SK-N-SH (cell line): ENCODE data around the gene TM9SF4. TPM values are rescaled to one million over a fixed set of nuclear protein-coding genes. Genes with fewer than 3 reads are reported as not detected.
"Not testable (repeated sequence)": the region's sequence is repeated elsewhere in the genome, so short reads cannot be mapped to it uniquely, and the experiment has no call there.

Source experiments
- CTCF ChIA-PET: fragments of 300-600, 350-600 bp; formaldehyde crosslinking; extraction: SDS; loops from one replicate; lab custom pipeline; 2021; lab: Yijun Ruan, JAX
- POLR2A ChIA-PET: fragments of 350-600 bp; sonication (Branson Sonifier 250); formaldehyde crosslinking; extraction: SDS; loops from one replicate; lab custom pipeline; 2020; ENCODE audit warnings: antibody characterized with exemption, inconsistent platforms; lab: Yijun Ruan, JAX
- DNase-seq: peaks from one replicate; pipeline ENCODE4 v3.0.0; 2012
- H2AFZ ChIP-seq: fragments of 200-600 bp; sonication (generic); 2 replicates; pipeline ENCODE4 v1.8.1; 2016; ENCODE audit warnings: antibody characterized with exemption, mild to moderate bottlenecking, low read depth
- H3F3A ChIP-seq: fragments of 200-600 bp; sonication (generic); replicated peaks from 2 replicates; pipeline ENCODE3; 2016; ENCODE audit warnings: antibody characterized with exemption, mild to moderate bottlenecking; ENCODE audit not compliant: insufficient read depth
- H3K27ac ChIP-seq, 2 experiments: fragments of 200-500 bp in 1 of 2; fragments of 200-600 bp in 1 of 2; sonication (Bioruptor generic) in 1 of 2; sonication (generic), shearing (Covaris generic) in 1 of 2; 2 replicates each; pipeline versions ENCODE4 v1.5.1 to v1.6.1; 2014 to 2016; ENCODE audit warnings: low read depth in 2 of 2, inconsistent platforms in 1 of 2, low read length in 1 of 2, mild to moderate bottlenecking in 1 of 2, mixed read lengths in 1 of 2
- H3K27me3 ChIP-seq: fragments of 200-600 bp; sonication (generic), shearing (Covaris generic); 2 replicates; pipeline ENCODE4 v1.6.1; 2016; ENCODE audit warnings: mixed run types; ENCODE audit not compliant: insufficient read depth
- H3K36me3 ChIP-seq, 2 experiments: fragments of 200-500 bp in 1 of 2; fragments of 200-600 bp in 1 of 2; sonication (Bioruptor generic) in 1 of 2; sonication (generic) in 1 of 2; replicated peaks in 1 of 2; 2 replicates each; pipeline versions ENCODE3 to v1.5.1; 2014 to 2016; ENCODE audit warnings: low read length in 1 of 2, mild to moderate bottlenecking in 1 of 2; ENCODE audit not compliant: insufficient read depth in 2 of 2, control insufficient read depth in 1 of 2
- H3K4me1 ChIP-seq, 2 experiments: fragments of 200-500 bp in 1 of 2; fragments of 200-600 bp in 1 of 2; sonication (Bioruptor generic) in 1 of 2; sonication (generic), shearing (Covaris generic) in 1 of 2; 2 replicates each; pipeline versions ENCODE4 v1.5.1 to v1.6.1; 2014 to 2016; ENCODE audit warnings: low read depth in 1 of 2, low read length in 1 of 2, mixed run types in 1 of 2; ENCODE audit not compliant: insufficient read depth in 2 of 2, control insufficient read depth in 1 of 2
- H3K4me2 ChIP-seq: fragments of 200-600 bp; sonication (generic), shearing (Covaris generic); 2 replicates; pipeline ENCODE4 v1.6.1; 2017; ENCODE audit warnings: mixed run types
- H3K4me3 ChIP-seq, 2 experiments: fragments of 200-500 bp in 1 of 2; fragments of 200-600 bp in 1 of 2; sonication (Bioruptor generic) in 1 of 2; sonication (generic), shearing (Covaris generic) in 1 of 2; 2 replicates each; pipeline versions ENCODE4 v1.5.1 to v1.8.1; 2014 to 2016; ENCODE audit warnings: low read depth in 2 of 2, inconsistent platforms in 1 of 2, low read length in 1 of 2, mild to moderate bottlenecking in 1 of 2, mixed read lengths in 1 of 2, moderate library complexity in 1 of 2
- H3K79me2 ChIP-seq: fragments of 200-600 bp; sonication (generic); 2 replicates; pipeline ENCODE4 v1.8.1; 2017; ENCODE audit warnings: mild to moderate bottlenecking; ENCODE audit not compliant: insufficient read depth
- H3K9ac ChIP-seq: fragments of 200-600 bp; sonication (generic); 2 replicates; pipeline ENCODE4 v1.6.1; 2017; ENCODE audit warnings: mixed run types
- H3K9me2 ChIP-seq: fragments of 200-600 bp; sonication (generic); 2 replicates; pipeline ENCODE4 v1.6.1; 2017; ENCODE audit warnings: mixed run types
- H3K9me3 ChIP-seq: fragments of 200-600 bp; sonication (generic); 2 replicates; pipeline ENCODE4 v1.6.1; 2017; ENCODE audit warnings: mixed run types, mild to moderate bottlenecking, moderate library complexity
- H4K20me1 ChIP-seq: fragments of 200-600 bp; sonication (generic); 2 replicates; pipeline ENCODE4 v1.6.1; 2017; ENCODE audit warnings: mild to moderate bottlenecking, mixed run types; ENCODE audit not compliant: insufficient read depth
- ELF1 ChIP-seq: IDR thresholded peaks from 2 replicates; pipeline ENCODE4 v1.4.0; 2012
- EZH2phosphoT487 ChIP-seq: fragments of 200-600 bp; sonication (generic); IDR thresholded peaks from 2 replicates; pipeline ENCODE4 v1.6.1; 2017; ENCODE audit warnings: low read depth, mixed run types, mild to moderate bottlenecking, antibody characterized with exemption, moderate library complexity, borderline replicate concordance
- FOSL2 ChIP-seq: IDR thresholded peaks from 2 replicates; pipeline ENCODE4 v1.4.0; 2012; ENCODE audit warnings: low read depth, mild to moderate bottlenecking, moderate library complexity, borderline replicate concordance
- GATA2 ChIP-seq: sonication (generic); formaldehyde crosslinking; IDR thresholded peaks from 2 replicates; pipeline ENCODE4 v1.5.0; 2020; ENCODE audit warnings: mild to moderate bottlenecking, missing genetic modification reagents
- JUND ChIP-seq: IDR thresholded peaks from 2 replicates; pipeline ENCODE4 v1.4.0; 2012
- MEF2A ChIP-seq: IDR thresholded peaks from 2 replicates; pipeline ENCODE4 v1.4.0; 2012; ENCODE audit warnings: low read depth, borderline replicate concordance
- RCOR1 ChIP-seq: fragments of 150-350 bp; IDR thresholded peaks from 2 replicates; pipeline ENCODE4 v1.6.1; 2017; ENCODE audit warnings: antibody characterized with exemption, low read length
- RXRA ChIP-seq: IDR thresholded peaks from 2 replicates; pipeline ENCODE4 v1.4.0; 2012; ENCODE audit warnings: low read depth, mild to moderate bottlenecking, borderline replicate concordance
- SMC3 ChIP-seq: IDR thresholded peaks from 2 replicates; pipeline ENCODE4 v1.6.1; 2012; ENCODE audit warnings: low read depth, low read length, improper control_type of control experiment
- YY1 ChIP-seq: IDR thresholded peaks from 2 replicates; pipeline ENCODE4 v1.4.0; 2012; ENCODE audit warnings: low read depth, mild to moderate bottlenecking
- WGBS: methylation state at CpG from one replicate; pipeline ENCODE4 v1.1.6; 2017; ENCODE audit warnings: low lambda C conversion rate; 5-methylcytosine and 5-hydroxymethylcytosine counted together
- polyA plus RNA-seq, 3 experiments: library from polyadenylated mRNA; depleted of rRNA; stranded (reverse); fragments of >200 nt; gene quantifications; 2 replicates each; pipeline ENCODE4 v1.2.3, GENCODE V29; 2012
- TF ChIP-seq, protein P1 (sequence below): fragments of 150-350 bp; IDR thresholded peaks from 2 replicates; pipeline ENCODE4 v1.6.1; 2016; ENCODE audit warnings: mild to moderate bottlenecking, low read depth, low read length
- TF ChIP-seq, protein P2 (sequence below): IDR thresholded peaks from 2 replicates; pipeline ENCODE4; 2012
- TF ChIP-seq, protein P3 (sequence below): fragments of 150-350 bp; IDR thresholded peaks from 2 replicates; pipeline ENCODE4 v1.6.1; 2017; ENCODE audit warnings: antibody characterized with exemption, low read length, low read depth, borderline replicate concordance
- TF ChIP-seq, protein P4 (sequence below): IDR thresholded peaks from 2 replicates; pipeline ENCODE4 v1.6.1; 2012; ENCODE audit warnings: mild to moderate bottlenecking, low read depth, low read length, moderate library complexity

The TM9SF4 gene
- polyA plus RNA-seq, 1 of the 3 experiments (the other 2 are of a cell fraction), result 61.0 TPM

DNA sequence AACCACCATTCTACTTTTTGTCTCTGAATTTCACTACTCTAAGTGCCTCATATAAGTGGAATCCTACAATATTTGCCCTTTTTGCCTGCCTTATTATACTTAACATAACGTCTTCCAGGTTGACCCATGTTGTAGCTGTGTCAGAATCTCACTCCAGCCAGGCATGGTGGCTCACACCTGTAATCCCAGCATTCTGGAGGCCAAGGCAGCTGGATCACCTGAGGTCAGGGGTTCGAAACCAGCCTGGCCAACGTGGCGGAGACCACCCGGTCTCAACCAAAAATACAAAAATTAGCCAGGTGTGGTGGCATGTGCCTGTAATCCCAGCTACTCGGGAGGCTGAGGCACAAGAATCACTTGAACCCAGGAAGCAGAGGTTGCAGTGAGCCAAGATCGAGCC is 68.2 kb downstream of the TM9SF4 start:
- 78% methylated on average over 7 of the region's 7 CpGs for WGBS

DNA sequence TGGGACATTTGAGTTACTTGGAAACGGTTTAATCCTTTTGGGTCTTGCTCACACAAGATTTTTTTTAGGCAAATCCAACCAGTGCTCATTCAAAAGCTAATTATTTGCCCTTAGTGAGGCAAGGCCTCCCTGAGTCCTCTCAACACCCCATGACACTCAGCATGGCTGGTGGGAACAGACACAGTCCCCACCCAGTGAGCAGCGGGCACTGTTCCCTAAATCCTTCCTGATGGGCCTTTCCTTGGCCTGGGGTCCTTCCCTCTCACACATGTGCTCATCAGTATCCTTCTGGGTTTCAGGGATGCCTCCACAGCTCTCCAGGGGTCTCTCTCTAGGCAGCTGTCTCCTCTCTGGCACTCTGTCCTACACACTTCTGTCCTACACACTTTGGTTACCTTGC is 70.0 kb downstream of the TM9SF4 start:
- H3K36me3 ChIP-seq, result no peaks in the 10 kb centered on the region
- no peak overlapping the region for H3K9ac ChIP-seq
- H4K20me1 ChIP-seq, result no peaks in the 10 kb centered on the region
- H3K27ac ChIP-seq, result no peak overlapping the region
- H3K79me2 ChIP-seq, result no peaks in the 10 kb centered on the region
- ChIA-PET POLR2A (no interaction called here), CTCF (no interaction called here)
- no peak overlapping the region for H3K4me3 ChIP-seq
- H3K27me3 ChIP-seq, result no peaks in the 10 kb centered on the region
- no peak overlapping the region for H3K4me2 ChIP-seq
- no peaks in the 10 kb centered on the region for H3F3A ChIP-seq
- H3K9me2 ChIP-seq, result no peaks in the 10 kb centered on the region
- no peaks in the 10 kb centered on the region for H3K9me3 ChIP-seq
- no peak for DNase-seq
- no peak overlapping the region for H2AFZ ChIP-seq
- 48% methylated on average over 2 of the region's 2 CpGs for WGBS
- H3K4me1 ChIP-seq, result no peaks in the 10 kb centered on the region
- TF ChIP-seq SMC3 (no peak), MEF2A (no peak), GATA2 (CRISPR knock-in tag) (no peak)

More for the DNA sequence above, 68.2 kb downstream of the TM9SF4 start:
- H3K9me2 ChIP-seq, H3K27me3 ChIP-seq, H3K36me3 ChIP-seq, H3K4me2 ChIP-seq, H3K9me3 ChIP-seq, H3K4me3 ChIP-seq, H3K4me1 ChIP-seq, H4K20me1 ChIP-seq, H3K27ac ChIP-seq, H3K9ac ChIP-seq, H3F3A ChIP-seq, H3K79me2 ChIP-seq, POLR2A ChIA-PET, DNase-seq, CTCF ChIA-PET, H2AFZ ChIP-seq: not testable (repeated sequence)

DNA sequence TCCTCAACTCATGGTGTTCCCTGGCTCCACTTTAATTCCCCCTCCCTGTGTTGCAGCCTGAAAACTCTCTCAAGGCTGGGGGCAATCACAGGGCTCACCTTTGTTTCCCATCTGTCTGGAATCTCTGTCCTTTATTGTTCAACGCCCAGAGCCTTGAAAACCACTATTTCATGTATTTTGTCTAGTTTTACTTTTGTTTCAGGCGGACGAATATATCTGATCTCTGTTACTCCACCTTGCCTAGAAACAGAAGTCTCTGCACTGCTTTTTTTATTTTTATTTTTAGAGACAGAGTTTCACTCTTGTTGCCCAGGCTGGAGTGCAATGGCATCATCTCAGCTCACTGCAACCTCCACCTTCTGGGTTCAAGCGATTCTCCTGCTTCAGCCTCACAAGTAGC is 70.4 kb downstream of the TM9SF4 start:
- Histone ChIP-seq H3K9me3 (no peaks in the 10 kb centered on the region), H3K4me2 (no peak overlapping the region), H3F3A (no peaks in the 10 kb centered on the region), H3K4me1 (no peaks in the 10 kb centered on the region), H3K9ac (no peak overlapping the region), H3K9me2 (no peaks in the 10 kb centered on the region), H3K36me3 (no peaks in the 10 kb centered on the region), H4K20me1 (no peaks in the 10 kb centered on the region), H3K79me2 (no peaks in the 10 kb centered on the region), H3K4me3 (no peak overlapping the region), H3K27ac (no peak overlapping the region), H3K27me3 (no peaks in the 10 kb centered on the region), H2AFZ (no peak overlapping the region)
- ChIA-PET CTCF (no interaction called here), POLR2A (no interaction called here)
- DNase-seq, result no peak
- TF ChIP-seq, protein P1, sequence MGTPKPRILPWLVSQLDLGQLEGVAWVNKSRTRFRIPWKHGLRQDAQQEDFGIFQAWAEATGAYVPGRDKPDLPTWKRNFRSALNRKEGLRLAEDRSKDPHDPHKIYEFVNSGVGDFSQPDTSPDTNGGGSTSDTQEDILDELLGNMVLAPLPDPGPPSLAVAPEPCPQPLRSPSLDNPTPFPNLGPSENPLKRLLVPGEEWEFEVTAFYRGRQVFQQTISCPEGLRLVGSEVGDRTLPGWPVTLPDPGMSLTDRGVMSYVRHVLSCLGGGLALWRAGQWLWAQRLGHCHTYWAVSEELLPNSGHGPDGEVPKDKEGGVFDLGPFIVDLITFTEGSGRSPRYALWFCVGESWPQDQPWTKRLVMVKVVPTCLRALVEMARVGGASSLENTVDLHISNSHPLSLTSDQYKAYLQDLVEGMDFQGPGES, result no peak
- TF ChIP-seq RCOR1, result no peak
- no peak for TF ChIP-seq ELF1
- no peak for TF ChIP-seq YY1
- TF ChIP-seq, protein P2, sequence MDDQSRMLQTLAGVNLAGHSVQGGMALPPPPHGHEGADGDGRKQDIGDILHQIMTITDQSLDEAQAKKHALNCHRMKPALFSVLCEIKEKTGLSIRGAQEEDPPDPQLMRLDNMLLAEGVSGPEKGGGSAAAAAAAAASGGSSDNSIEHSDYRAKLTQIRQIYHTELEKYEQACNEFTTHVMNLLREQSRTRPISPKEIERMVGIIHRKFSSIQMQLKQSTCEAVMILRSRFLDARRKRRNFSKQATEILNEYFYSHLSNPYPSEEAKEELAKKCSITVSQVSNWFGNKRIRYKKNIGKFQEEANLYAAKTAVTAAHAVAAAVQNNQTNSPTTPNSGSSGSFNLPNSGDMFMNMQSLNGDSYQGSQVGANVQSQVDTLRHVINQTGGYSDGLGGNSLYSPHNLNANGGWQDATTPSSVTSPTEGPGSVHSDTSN, result no peak
- TF ChIP-seq EZH2phosphoT487, result no peak
- TF ChIP-seq, protein P3, sequence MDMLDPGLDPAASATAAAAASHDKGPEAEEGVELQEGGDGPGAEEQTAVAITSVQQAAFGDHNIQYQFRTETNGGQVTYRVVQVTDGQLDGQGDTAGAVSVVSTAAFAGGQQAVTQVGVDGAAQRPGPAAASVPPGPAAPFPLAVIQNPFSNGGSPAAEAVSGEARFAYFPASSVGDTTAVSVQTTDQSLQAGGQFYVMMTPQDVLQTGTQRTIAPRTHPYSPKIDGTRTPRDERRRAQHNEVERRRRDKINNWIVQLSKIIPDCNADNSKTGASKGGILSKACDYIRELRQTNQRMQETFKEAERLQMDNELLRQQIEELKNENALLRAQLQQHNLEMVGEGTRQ, result no peak
- TF ChIP-seq RXRA, result no peak
- TF ChIP-seq, protein P4, sequence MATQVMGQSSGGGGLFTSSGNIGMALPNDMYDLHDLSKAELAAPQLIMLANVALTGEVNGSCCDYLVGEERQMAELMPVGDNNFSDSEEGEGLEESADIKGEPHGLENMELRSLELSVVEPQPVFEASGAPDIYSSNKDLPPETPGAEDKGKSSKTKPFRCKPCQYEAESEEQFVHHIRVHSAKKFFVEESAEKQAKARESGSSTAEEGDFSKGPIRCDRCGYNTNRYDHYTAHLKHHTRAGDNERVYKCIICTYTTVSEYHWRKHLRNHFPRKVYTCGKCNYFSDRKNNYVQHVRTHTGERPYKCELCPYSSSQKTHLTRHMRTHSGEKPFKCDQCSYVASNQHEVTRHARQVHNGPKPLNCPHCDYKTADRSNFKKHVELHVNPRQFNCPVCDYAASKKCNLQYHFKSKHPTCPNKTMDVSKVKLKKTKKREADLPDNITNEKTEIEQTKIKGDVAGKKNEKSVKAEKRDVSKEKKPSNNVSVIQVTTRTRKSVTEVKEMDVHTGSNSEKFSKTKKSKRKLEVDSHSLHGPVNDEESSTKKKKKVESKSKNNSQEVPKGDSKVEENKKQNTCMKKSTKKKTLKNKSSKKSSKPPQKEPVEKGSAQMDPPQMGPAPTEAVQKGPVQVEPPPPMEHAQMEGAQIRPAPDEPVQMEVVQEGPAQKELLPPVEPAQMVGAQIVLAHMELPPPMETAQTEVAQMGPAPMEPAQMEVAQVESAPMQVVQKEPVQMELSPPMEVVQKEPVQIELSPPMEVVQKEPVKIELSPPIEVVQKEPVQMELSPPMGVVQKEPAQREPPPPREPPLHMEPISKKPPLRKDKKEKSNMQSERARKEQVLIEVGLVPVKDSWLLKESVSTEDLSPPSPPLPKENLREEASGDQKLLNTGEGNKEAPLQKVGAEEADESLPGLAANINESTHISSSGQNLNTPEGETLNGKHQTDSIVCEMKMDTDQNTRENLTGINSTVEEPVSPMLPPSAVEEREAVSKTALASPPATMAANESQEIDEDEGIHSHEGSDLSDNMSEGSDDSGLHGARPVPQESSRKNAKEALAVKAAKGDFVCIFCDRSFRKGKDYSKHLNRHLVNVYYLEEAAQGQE, result no peak
- TF ChIP-seq JUND, result no peak
- no peak for TF ChIP-seq GATA2 (CRISPR knock-in tag)
- TF ChIP-seq FOSL2, result no peak
- 88% methylated on average over 4 of the region's 4 CpGs for WGBS
